Endothelial cell of umbilical vein (primary cell): ENCODE results near the gene NCF4. TPM values are rescaled to one million over a fixed set of nuclear protein-coding genes. Genes with fewer than 3 reads are reported as not detected.

Experiments used
- BruUV-seq: library from RNA; stranded (reverse); fragments of 400-500 nt; replicated peaks from 2 replicates; lab custom pipeline; 2021; lab: Mats Ljungman, UMichigan
- CTCF ChIA-PET: fragments of 300-600, 350-600 bp; sonication (Branson Sonifier 250); formaldehyde crosslinking; loops from one replicate; lab custom pipeline; 2021; ENCODE audit warnings: antibody characterized with exemption, inconsistent platforms; lab: Charles Lee
- POLR2A ChIA-PET: fragments of 300-600, 350-600 bp; sonication (Branson Sonifier 250); formaldehyde crosslinking; loops from one replicate; lab custom pipeline; 2021; ENCODE audit warnings: antibody characterized with exemption, inconsistent platforms; lab: Charles Lee
- DNase-seq: peaks from one replicate; pipeline ENCODE4 v3.0.0-alpha.2; 2011; ENCODE audit warnings: low read depth, low spot score
- FAIRE-seq: peaks from 2 replicates; lab custom pipeline; 2011; peaks lifted over from hg19 to GRCh38; lab: Jason Lieb, UNC
- H2AFZ ChIP-seq: 2 replicates; pipeline ENCODE4 v1.6.0; 2012; ENCODE audit warnings: low read depth, low read length, control low read depth, inconsistent platforms
- H3K27ac ChIP-seq: 2 replicates; pipeline ENCODE4 v1.5.1; 2011; ENCODE audit warnings: low read depth, mild to moderate bottlenecking, control low read depth, low read length, moderate library complexity; ENCODE audit not compliant: insufficient read depth
- H3K27me3 ChIP-seq, 2 experiments: 2 replicates each; pipeline versions ENCODE4 v1.6.0 to v1.6.1; 2011; ENCODE audit warnings: low read length in 2 of 2, mixed read lengths in 1 of 2; ENCODE audit not compliant: control insufficient read depth in 2 of 2, insufficient read depth in 2 of 2
- H3K36me3 ChIP-seq, 2 experiments: 2 replicates in 1 of 2; 3 replicates in 1 of 2; pipeline ENCODE4 v1.5.1; 2011; ENCODE audit warnings: low read length in 2 of 2, mild to moderate bottlenecking in 1 of 2, moderate library complexity in 1 of 2; ENCODE audit not compliant: control insufficient read depth in 2 of 2, insufficient read depth in 2 of 2; ENCODE audit errors: extremely low read depth in 1 of 2
- H3K4me1 ChIP-seq: 3 replicates; pipeline ENCODE4 v1.5.1; 2011; ENCODE audit warnings: mild to moderate bottlenecking, low read length; ENCODE audit not compliant: control insufficient read depth, insufficient read depth; ENCODE audit errors: extremely low read depth
- H3K4me2 ChIP-seq: 2 replicates; pipeline ENCODE4 v1.6.1; 2011; ENCODE audit warnings: low read length, control low read depth, mixed read lengths; ENCODE audit not compliant: insufficient read depth
- H3K4me3 ChIP-seq, 3 experiments: fragments of 200-600 bp in 1 of 3; sonication (generic), shearing (Covaris generic) in 1 of 3; replicated peaks in 1 of 3; 2 replicates each; pipeline ENCODE4 v1.5.1; 2011 to 2016; ENCODE audit warnings: control low read depth in 3 of 3, low read length in 3 of 3, mild to moderate bottlenecking in 2 of 3, inconsistent platforms in 1 of 3, low read depth in 1 of 3, moderate library complexity in 1 of 3; ENCODE audit not compliant: insufficient read depth in 1 of 3
- H3K79me2 ChIP-seq: 2 replicates; pipeline ENCODE4 v1.6.0; 2012; ENCODE audit warnings: low read length, inconsistent platforms; ENCODE audit not compliant: control insufficient read depth, insufficient read depth
- H3K9ac ChIP-seq: replicated peaks from 2 replicates; pipeline ENCODE3; 2011; ENCODE audit warnings: low read length, control low read depth; ENCODE audit not compliant: insufficient read depth; ENCODE audit errors: extremely low read depth
- H3K9me1 ChIP-seq: replicated peaks from 3 replicates; pipeline ENCODE4 v1.6.0; 2011; ENCODE audit warnings: mild to moderate bottlenecking, low read length; ENCODE audit not compliant: control insufficient read depth, insufficient read depth; ENCODE audit errors: extremely low read depth
- H3K9me3 ChIP-seq: replicated peaks from 2 replicates; pipeline ENCODE4 v1.5.1; 2012; ENCODE audit warnings: low read length, inconsistent platforms; ENCODE audit not compliant: control insufficient read depth, insufficient read depth
- H4K20me1 ChIP-seq: replicated peaks from 2 replicates; pipeline ENCODE3; 2011; ENCODE audit warnings: mild to moderate bottlenecking, low read length; ENCODE audit not compliant: control insufficient read depth, insufficient read depth; ENCODE audit errors: extremely low read depth
- EZH2 ChIP-seq: IDR thresholded peaks from 2 replicates; pipeline ENCODE4 v1.6.1; 2012; ENCODE audit warnings: borderline replicate concordance, low read depth, mild to moderate bottlenecking, moderate library complexity, low read length, inconsistent platforms; ENCODE audit not compliant: severe bottlenecking
- FOS ChIP-seq: IDR thresholded peaks from 2 replicates; pipeline ENCODE4 v1.6.1; 2011; ENCODE audit warnings: mild to moderate bottlenecking, low read length, moderate library complexity, borderline replicate concordance; ENCODE audit not compliant: insufficient read depth
- GATA2 ChIP-seq: IDR thresholded peaks from 2 replicates; pipeline ENCODE4 v1.7.0; 2011; ENCODE audit warnings: low read depth, mild to moderate bottlenecking, moderate library complexity, mixed read lengths, low read length; ENCODE audit not compliant: insufficient read length, insufficient read depth
- JUN ChIP-seq: IDR thresholded peaks from 2 replicates; pipeline ENCODE4 v1.6.1; 2011; ENCODE audit warnings: borderline replicate concordance, low read depth; ENCODE audit not compliant: insufficient read length, insufficient read depth
- MYC ChIP-seq: IDR thresholded peaks from one replicate; pipeline ENCODE4 v1.6.1; 2011; ENCODE audit warnings: mild to moderate bottlenecking, low read depth, low read length
- POLR2A ChIP-seq: IDR thresholded peaks from 2 replicates; pipeline ENCODE4 v1.6.1; 2012; ENCODE audit warnings: low read depth, mild to moderate bottlenecking, control low read depth, low read length
- POLR2AphosphoS5 ChIP-seq: IDR thresholded peaks from 2 replicates; pipeline ENCODE4 v1.6.1; 2012; ENCODE audit warnings: low read depth, mild to moderate bottlenecking, control low read depth, low read length, moderate library complexity; ENCODE audit not compliant: insufficient read depth
- dilution Hi-C: fragments of 300-500 bp; cut with MboI; formaldehyde crosslinking; loops from one replicate; pipeline ENCODE4 v1.15.0; 2019; ENCODE audit warnings: low sequenced_read_pairs; ENCODE audit not compliant: extremely low pct_ligation_motif_present
- intact Hi-C: fragments of 100-400 bp; cut with micrococcal nuclease; formaldehyde crosslinking; loops from one replicate; pipeline ENCODE4 v1.10.0; 2022
- polyA plus RNA-seq, 4 experiments: library from polyadenylated mRNA; depleted of rRNA in 3 of 4; stranded (reverse) in 3 of 4; unstranded in 1 of 4; fragments of >200 nt; gene quantifications; 2 replicates each; pipeline versions ENCODE4 v1.2.1 to v1.2.3, GENCODE V29; 2011 to 2012; ENCODE audit warnings: missing spikeins in 1 of 4
- total RNA-seq: library from RNA; stranded (reverse); gene quantifications from 2 replicates; pipeline ENCODE4 v1.2.3, GENCODE V29; 2021
- TF ChIP-seq, protein P1 (sequence below), 2 donors: IDR thresholded peaks; 1 replicate in 1 of 2; 2 replicates in 1 of 2; pipeline ENCODE4 v1.5.1; 2011; ENCODE audit warnings: low read length in 2 of 2, mild to moderate bottlenecking in 2 of 2, moderate library complexity in 2 of 2, control low read depth in 1 of 2, inconsistent platforms in 1 of 2, low read depth in 1 of 2; ENCODE audit not compliant: insufficient read depth in 1 of 2; ENCODE audit errors: extremely low read depth in 1 of 2
- TF ChIP-seq, protein P2 (sequence below): IDR thresholded peaks from 2 replicates; pipeline ENCODE4 v1.6.1; 2011; ENCODE audit not compliant: insufficient read depth, insufficient read length

NCF4 gene
- total and polyA plus RNA-seq, 2 donors (not counting 3 experiments of a cell fraction or from before 2014, with no cell fraction given): 0.07 TPM; not detected in 1

DNA sequence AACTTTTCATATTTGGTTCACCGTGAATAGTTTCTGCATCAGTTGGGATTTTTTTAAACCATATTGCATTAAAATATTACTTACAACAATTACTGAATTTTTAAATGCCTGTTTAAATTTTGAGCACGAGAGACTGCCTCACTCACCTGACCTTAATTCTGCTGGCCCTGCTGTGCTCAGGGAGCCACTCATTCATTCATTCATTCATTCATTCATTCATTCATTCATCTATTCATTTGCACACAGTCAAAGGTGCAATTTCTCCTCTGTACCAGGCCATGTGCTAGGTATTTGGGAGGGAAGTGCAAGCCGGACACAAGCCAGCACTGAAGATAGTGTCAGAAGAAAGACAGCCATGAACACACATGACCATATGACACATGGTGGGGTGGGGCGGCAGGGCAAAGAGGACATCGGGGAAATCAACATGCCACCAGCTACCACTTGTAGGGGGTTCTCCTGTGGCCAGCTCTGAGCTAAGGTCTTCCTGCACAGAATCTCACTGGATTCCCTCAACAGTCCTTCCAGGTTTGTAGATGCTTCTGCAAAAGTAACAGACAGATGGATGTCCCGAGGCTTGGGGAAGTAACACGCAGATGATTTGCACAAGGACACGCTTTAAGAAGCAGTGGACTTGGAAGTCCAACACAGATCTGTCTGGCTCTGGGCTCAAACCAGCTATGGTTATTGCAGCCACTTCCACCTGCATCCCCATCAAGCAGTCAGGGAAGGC lies 52.1 kb downstream of the NCF4 start:
- BruUV-seq: no TSS peak
- peak overlapping the region; percentile 25 for H3K27ac ChIP-seq
- H3K9me3 ChIP-seq: no peaks in the 10 kb centered on the region
- POLR2A ChIA-PET: no interaction called here
- no peak overlapping the region for H3K9ac ChIP-seq
- H3K27me3 ChIP-seq: no peaks in the 10 kb centered on the region
- no peaks in the 10 kb centered on the region for H4K20me1 ChIP-seq
- CTCF ChIA-PET: interaction anchor here (1.1 to 3.8 kb wide), 4 partner anchors 11 to 39 kb away, joined by 3 to 9 read pairs (median 6); no protein-coding TSS in a partner anchor
- DNase-seq (no peak), FAIRE-seq (no peak)
- H3K4me3 ChIP-seq: peak overlapping the region in 1 of 3 experiments; percentile 76
- intact Hi-C loops: loop anchor here (1.0 to 2.0 kb wide), 2 partner anchors 34 to 40 kb away; no protein-coding TSS in a partner anchor
- H3K4me1 ChIP-seq: peaks cover 25% of the 10 kb centered on the region
- H3K79me2 ChIP-seq: peaks cover 9% of the 10 kb centered on the region
- H3K36me3 ChIP-seq: no peaks in the 10 kb centered on the region
- peak overlapping the region; percentile 91 for H3K4me2 ChIP-seq
- dilution Hi-C loops: no loop called here
- TF ChIP-seq POLR2A (no peak), EZH2 (no peak), POLR2AphosphoS5 (no peak), GATA2 (no peak), FOS (no peak), MYC (no peak), JUN (no peak)
- TF ChIP-seq, protein P1, sequence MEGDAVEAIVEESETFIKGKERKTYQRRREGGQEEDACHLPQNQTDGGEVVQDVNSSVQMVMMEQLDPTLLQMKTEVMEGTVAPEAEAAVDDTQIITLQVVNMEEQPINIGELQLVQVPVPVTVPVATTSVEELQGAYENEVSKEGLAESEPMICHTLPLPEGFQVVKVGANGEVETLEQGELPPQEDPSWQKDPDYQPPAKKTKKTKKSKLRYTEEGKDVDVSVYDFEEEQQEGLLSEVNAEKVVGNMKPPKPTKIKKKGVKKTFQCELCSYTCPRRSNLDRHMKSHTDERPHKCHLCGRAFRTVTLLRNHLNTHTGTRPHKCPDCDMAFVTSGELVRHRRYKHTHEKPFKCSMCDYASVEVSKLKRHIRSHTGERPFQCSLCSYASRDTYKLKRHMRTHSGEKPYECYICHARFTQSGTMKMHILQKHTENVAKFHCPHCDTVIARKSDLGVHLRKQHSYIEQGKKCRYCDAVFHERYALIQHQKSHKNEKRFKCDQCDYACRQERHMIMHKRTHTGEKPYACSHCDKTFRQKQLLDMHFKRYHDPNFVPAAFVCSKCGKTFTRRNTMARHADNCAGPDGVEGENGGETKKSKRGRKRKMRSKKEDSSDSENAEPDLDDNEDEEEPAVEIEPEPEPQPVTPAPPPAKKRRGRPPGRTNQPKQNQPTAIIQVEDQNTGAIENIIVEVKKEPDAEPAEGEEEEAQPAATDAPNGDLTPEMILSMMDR (IDR thresholded peaks at IDR 0.05; ENCODE audit: extremely low read depth in 1 of 2, insufficient read depth in 1 of 2, low read depth in 1 of 2, low read length in 2 of 2): no peak
- TF ChIP-seq, protein P2, sequence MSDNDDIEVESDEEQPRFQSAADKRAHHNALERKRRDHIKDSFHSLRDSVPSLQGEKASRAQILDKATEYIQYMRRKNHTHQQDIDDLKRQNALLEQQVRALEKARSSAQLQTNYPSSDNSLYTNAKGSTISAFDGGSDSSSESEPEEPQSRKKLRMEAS: no peak
- peak overlapping the region; percentile 90 for H2AFZ ChIP-seq
- H3K9me1 ChIP-seq: no peaks in the 10 kb centered on the region
